ENCODE results near the gene ZMYND19. TPM values are rescaled to one million over a fixed set of nuclear protein-coding genes. Genes with fewer than 3 reads are reported as not detected.

ZMYND19 gene
- total and polyA plus RNA-seq, 2 of the 8 experiments (the other 6 are each of a cell fraction or from before 2014, with no cell fraction given): 42.4 to 58.7 TPM

GRCh38 chr9:137580209-137580953, 9.9 kb downstream of the ZMYND19 start:
- Histone ChIP-seq H3K27me3 (replicated peaks in 1 of 4; ENCODE audit: control insufficient read depth in 3 of 4, extremely low read depth in 1 of 4, insufficient read depth in 3 of 4, low read length in 3 of 4) (no peaks in the 10 kb centered on the region), H3K14ac (ENCODE audit: insufficient read length) (no peak overlapping the region), H3K18ac (ENCODE audit: extremely low read depth, low read length) (peak overlapping the region; percentile 32; the same call in 1 of the 2 replicates), H4K20me1 (replicated peaks in 1 of 2; ENCODE audit: control insufficient read depth in 1 of 2, insufficient read depth in 2 of 2, low read length in 2 of 2) (peaks cover 16 to 43% of the 10 kb centered on the region in 2 experiments), H3K27ac (ENCODE audit: low read depth, low read length) (no peak overlapping the region), H3K23ac (ENCODE audit: insufficient read length) (no peak overlapping the region), H3K4me3 (ENCODE audit: extremely low read depth in 1 of 4, insufficient read depth in 2 of 4, low read depth in 3 of 4, low read length in 4 of 4) (no peak overlapping the region), H2BK12ac (ENCODE audit: low read depth, low read length) (0 out of 2 replicates have a peak overlapping the region, but pooled peaks have one; percentile 39), H3K9ac (replicated peaks in 1 of 4; ENCODE audit: extremely low read depth in 1 of 4, low read depth in 3 of 4, low read length in 3 of 4) (no peak overlapping the region), H3K23me2 (ENCODE audit: low read depth, low read length) (peaks cover 3% of the 10 kb centered on the region; the same call in 1 of the 2 replicates), H2AK5ac (ENCODE audit: low read depth, low read length) (no peak overlapping the region), H4K5ac (ENCODE audit: insufficient read length, low read depth, low read length) (no peak overlapping the region), H3K4me1 (replicated peaks in 1 of 4; ENCODE audit: control insufficient read depth in 3 of 4, insufficient read depth in 4 of 4, low read length in 3 of 4) (peaks cover 0 to 23% (median 7%) of the 10 kb centered on the region in 4 experiments; a peak in 6 of 7 replicates), H3K4ac (replicated peaks; ENCODE audit: insufficient read length, low read depth, low read length) (no peak overlapping the region), H2BK120ac (replicated peaks; ENCODE audit: low read depth, low read length) (no peak overlapping the region), H3K36me3 (ENCODE audit: control insufficient read depth in 2 of 4, insufficient read depth in 4 of 4, low read length in 3 of 4) (peaks cover 14 to 49% (median 30%) of the 10 kb centered on the region in 4 experiments), H3K79me2 (ENCODE audit: control insufficient read depth in 1 of 2, insufficient read depth in 2 of 2, low read length in 2 of 2) (peaks cover 12 to 27% of the 10 kb centered on the region in 2 experiments), H4K8ac (ENCODE audit: extremely low read depth, insufficient read depth, low read length) (peak overlapping the region; percentile 35; the same call in 1 of the 2 replicates), H3K56ac (replicated peaks; ENCODE audit: insufficient read length, low read depth, low read length) (no peak overlapping the region), H3K9me3 (ENCODE audit: insufficient read depth in 2 of 2, low read depth in 1 of 2, low read length in 1 of 2) (no peaks in the 10 kb centered on the region), H2AFZ (ENCODE audit: low read length) (no peak overlapping the region), H3K4me2 (ENCODE audit: insufficient read depth in 1 of 2, low read depth in 2 of 2, low read length in 2 of 2) (peak overlapping the region in 1 of 2 experiments; percentile 23; a peak in 1 of 4 replicates), H2BK5ac (ENCODE audit: low read depth, low read length) (no peak overlapping the region), H3K79me1 (ENCODE audit: low read depth, low read length) (peaks cover 28% of the 10 kb centered on the region), H2BK15ac (ENCODE audit: low read length) (no peak overlapping the region), H2BK20ac (ENCODE audit: low read length) (no peak overlapping the region), H4K91ac (replicated peaks; ENCODE audit: insufficient read length, low read length) (no peak overlapping the region)
- ChIA-PET POLR2A (ENCODE audit: partially characterized antibody) (interaction anchor here (0.7 to 4.6 kb wide), 10 partner anchors 10 to 157 kb away, joined by 3 to 45 read pairs (median 4); partner anchors contain the start of genes ARRDC1, EHMT1, EXD3 and NOXA1), CTCF (ENCODE audit: partially characterized antibody) (interaction anchor here (1.0 to 5.9 kb wide), 13 partner anchors 8 to 170 kb away, joined by 3 to 46 read pairs (median 6); partner anchors contain the start of genes EHMT1, MRPL41 and ZMYND19)
- FAIRE-seq (no peak), DNase-seq (ENCODE audit: low read depth in 1 of 2, low spot score in 2 of 2) (no peak)
- WGBS, 2 experiments (ENCODE audit: extremely low coverage in 1 of 2, insufficient coverage in 1 of 2, insufficient read length in 1 of 2, insufficient replicate concordance in 2 of 2, low coverage in 1 of 2, low lambda C conversion rate in 2 of 2, missing lambda C conversion rate in 1 of 2): 86% methylated on average over 22 of the region's 23 CpGs; no CpG with 5 or more reads in 1 of the 2 experiments
- TF ChIP-seq GTF2F1 (IDR thresholded peaks at IDR 0.05; ENCODE audit: borderline replicate concordance, low read depth, low read length) (no peak), SIRT6 (IDR thresholded peaks at IDR 0.05; ENCODE audit: low read length) (no peak), CEBPB (IDR thresholded peaks at IDR 0.05; ENCODE audit: low read depth, low read length) (no peak), CREB1 (IDR thresholded peaks at IDR 0.05) (no peak), POLR2A (IDR thresholded peaks at IDR 0.05; ENCODE audit: control extremely low read depth in 1 of 2, low read depth in 2 of 2, low read length in 2 of 2) (no peak), RAD21 (IDR thresholded peaks at IDR 0.05 in 1 of 2, conservative IDR thresholded peaks at IDR 0.05 in 1 of 2; ENCODE audit: low read depth in 2 of 2, low read length in 2 of 2) (no peak), CHD2 (IDR thresholded peaks at IDR 0.05; ENCODE audit: low read length) (no peak), CBX8 (IDR thresholded peaks at IDR 0.05; ENCODE audit: borderline replicate concordance, low read depth, low read length) (no peak), PHF8 (conservative IDR thresholded peaks at IDR 0.05; ENCODE audit: low read depth, low read length) (no peak), CHD1 (IDR thresholded peaks at IDR 0.05; ENCODE audit: low read depth, low read length) (no peak)
- TF ChIP-seq, protein P1, sequence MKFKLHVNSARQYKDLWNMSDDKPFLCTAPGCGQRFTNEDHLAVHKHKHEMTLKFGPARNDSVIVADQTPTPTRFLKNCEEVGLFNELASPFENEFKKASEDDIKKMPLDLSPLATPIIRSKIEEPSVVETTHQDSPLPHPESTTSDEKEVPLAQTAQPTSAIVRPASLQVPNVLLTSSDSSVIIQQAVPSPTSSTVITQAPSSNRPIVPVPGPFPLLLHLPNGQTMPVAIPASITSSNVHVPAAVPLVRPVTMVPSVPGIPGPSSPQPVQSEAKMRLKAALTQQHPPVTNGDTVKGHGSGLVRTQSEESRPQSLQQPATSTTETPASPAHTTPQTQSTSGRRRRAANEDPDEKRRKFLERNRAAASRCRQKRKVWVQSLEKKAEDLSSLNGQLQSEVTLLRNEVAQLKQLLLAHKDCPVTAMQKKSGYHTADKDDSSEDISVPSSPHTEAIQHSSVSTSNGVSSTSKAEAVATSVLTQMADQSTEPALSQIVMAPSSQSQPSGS (IDR thresholded peaks at IDR 0.05; ENCODE audit: low read length): no peak

Data from H1 (cell line).